HG03439 (cell line): ENCODE measurements around the gene PPP1R17.
A peak's percentile ranks its signal among the peaks of the same experiment; 100 is the strongest.

Source experiments
- ATAC-seq: cut with Tn5 transposase; IDR thresholded peaks from one replicate; pipeline ENCODE4 v1.9.1; 2021; ENCODE audit warnings: mild to moderate bottlenecking, moderate library complexity; ENCODE audit not compliant: unreplicated experiment

PPP1R17 gene

GRCh38 chr7:31695859-31696614 lies 9.0 kb downstream of the PPP1R17 start:
- no peak for ATAC-seq

- no peak for ATAC-seq
These were observed 12.0 kb downstream of the PPP1R17 start for GRCh38 chr7:31699050-31699449.

GRCh38 chr7:31702354-31702753 lies 15.3 kb downstream of the PPP1R17 start:
- ATAC-seq, result peak; percentile 49

GRCh38 chr7:31705377-31705776 lies 18.4 kb downstream of the PPP1R17 start:
- no peak for ATAC-seq

GRCh38 chr7:31707089-31707488 lies 20.1 kb downstream of the PPP1R17 start:
- ATAC-seq, result peak; percentile 46

- ATAC-seq, result no peak
These were observed 23.2 kb downstream of the PPP1R17 start for GRCh38 chr7:31710171-31710570.

- ATAC-seq, result no peak
These were observed 29.3 kb downstream of the PPP1R17 start for GRCh38 chr7:31716355-31716754.

GRCh38 chr7:31720366-31720765 lies 33.4 kb downstream of the PPP1R17 start:
- ATAC-seq, result no peak

- ATAC-seq, result no peak
These were observed 37.7 kb downstream of the PPP1R17 start for GRCh38 chr7:31724696-31725095.

GRCh38 chr7:31729195-31729804 lies 42.3 kb downstream of the PPP1R17 start:
- ATAC-seq, result no peak

GRCh38 chr7:31734456-31734855 lies 47.4 kb downstream of the PPP1R17 start:
- no peak for ATAC-seq

- ATAC-seq, result no peak
These were observed 49.3 kb downstream of the PPP1R17 start for GRCh38 chr7:31735991-31736982.

GRCh38 chr7:31741852-31742251 lies 54.8 kb downstream of the PPP1R17 start:
- no peak for ATAC-seq

GRCh38 chr7:31744294-31744874 lies 57.4 kb downstream of the PPP1R17 start:
- peak; percentile 70 for ATAC-seq

GRCh38 chr7:31747553-31747952 lies 60.5 kb downstream of the PPP1R17 start:
- no peak for ATAC-seq

GRCh38 chr7:31748084-31748483 lies 61.1 kb downstream of the PPP1R17 start:
- no peak for ATAC-seq

- no peak for ATAC-seq
These were observed 64.7 kb downstream of the PPP1R17 start for GRCh38 chr7:31751726-31752125.
